Measurements from ENCODE around the gene EXOSC10.
"Not testable (repeated sequence)": the region's sequence is repeated elsewhere in the genome, so short reads cannot be mapped to it uniquely, and the experiment has no call there.

Gene EXOSC10

GRCh38 chr1:11044086-11044848 is 55.4 kb downstream of the EXOSC10 start:
- no peak for DNase-seq (ENCODE audit: low read depth in 3 of 3)

- DNase-seq (ENCODE audit: low read depth in 3 of 3): no peak
These were observed 56.4 kb downstream of the EXOSC10 start for GRCh38 chr1:11042995-11043874.

GRCh38 chr1:11042065-11042464 is 57.6 kb downstream of the EXOSC10 start:
- DNase-seq (ENCODE audit: low read depth in 3 of 3): no peak

GRCh38 chr1:11041048-11041447 is 58.6 kb downstream of the EXOSC10 start:
- no peak for DNase-seq (ENCODE audit: low read depth in 3 of 3)

- DNase-seq (ENCODE audit: low read depth in 3 of 3): not testable (repeated sequence)
These were observed 59.6 kb downstream of the EXOSC10 start for GRCh38 chr1:11040105-11040429.

- DNase-seq (ENCODE audit: low read depth in 3 of 3): no peak
These were observed 60.1 kb downstream of the EXOSC10 start for GRCh38 chr1:11039351-11040104.

- DNase-seq (ENCODE audit: low read depth in 3 of 3): peak; percentile 78 to 87 (median 86)
These were observed 61.9 kb downstream of the EXOSC10 start for GRCh38 chr1:11037740-11038182.

GRCh38 chr1:11037019-11037739 is 62.5 kb downstream of the EXOSC10 start:
- not testable (repeated sequence) for DNase-seq (ENCODE audit: low read depth in 3 of 3)

- DNase-seq (ENCODE audit: low read depth in 3 of 3): no peak
These were observed 67.9 kb downstream of the EXOSC10 start for GRCh38 chr1:11031624-11032262.

- DNase-seq (ENCODE audit: low read depth in 3 of 3): no peak
These were observed 68.8 kb downstream of the EXOSC10 start for GRCh38 chr1:11030865-11031264.

GRCh38 chr1:11028018-11028417 is 71.7 kb downstream of the EXOSC10 start:
- DNase-seq (ENCODE audit: low read depth in 3 of 3): no peak

- DNase-seq (ENCODE audit: low read depth in 3 of 3): no peak
These were observed 72.4 kb downstream of the EXOSC10 start for GRCh38 chr1:11027316-11027715.

- no peak for DNase-seq (ENCODE audit: low read depth in 3 of 3)
These were observed 72.8 kb downstream of the EXOSC10 start for GRCh38 chr1:11026903-11027302.

- DNase-seq (ENCODE audit: low read depth in 3 of 3): no peak
These were observed 73.6 kb downstream of the EXOSC10 start for GRCh38 chr1:11026052-11026451.

GRCh38 chr1:11025618-11026017 is 74.1 kb downstream of the EXOSC10 start:
- DNase-seq (ENCODE audit: low read depth in 3 of 3): no peak

- DNase-seq (ENCODE audit: low read depth in 3 of 3): no peak
These were observed 74.8 kb downstream of the EXOSC10 start for GRCh38 chr1:11024874-11025203.

GRCh38 chr1:11024154-11024873 is 75.4 kb downstream of the EXOSC10 start:
- no peak for DNase-seq (ENCODE audit: low read depth in 3 of 3)

- DNase-seq (ENCODE audit: low read depth in 3 of 3): no peak
These were observed 76.5 kb downstream of the EXOSC10 start for GRCh38 chr1:11023201-11023600.

GRCh38 chr1:11019971-11020370 is 79.7 kb downstream of the EXOSC10 start:
- no peak for DNase-seq (ENCODE audit: low read depth in 3 of 3)

- not testable (repeated sequence) for DNase-seq (ENCODE audit: low read depth in 3 of 3)
These were observed 80.3 kb downstream of the EXOSC10 start for GRCh38 chr1:11019358-11019757.

Measured in stimulated activated CD4-positive, alpha-beta T cell treated with anti-CD3 and anti-CD28 coated beads, TNF-alpha, amount 100 ng/mL, for 24 hours (primary cell).